ENCODE results near the gene CFAP251. TPM values are rescaled to one million over a fixed set of nuclear protein-coding genes. Genes with fewer than 3 reads are reported as not detected.
"Not testable (repeated sequence)": the region's sequence is repeated elsewhere in the genome, so short reads cannot be mapped to it uniquely, and the experiment has no call there.

CFAP251 gene
- polyA plus RNA-seq, 1 experiment: 1.3 TPM

DNA sequence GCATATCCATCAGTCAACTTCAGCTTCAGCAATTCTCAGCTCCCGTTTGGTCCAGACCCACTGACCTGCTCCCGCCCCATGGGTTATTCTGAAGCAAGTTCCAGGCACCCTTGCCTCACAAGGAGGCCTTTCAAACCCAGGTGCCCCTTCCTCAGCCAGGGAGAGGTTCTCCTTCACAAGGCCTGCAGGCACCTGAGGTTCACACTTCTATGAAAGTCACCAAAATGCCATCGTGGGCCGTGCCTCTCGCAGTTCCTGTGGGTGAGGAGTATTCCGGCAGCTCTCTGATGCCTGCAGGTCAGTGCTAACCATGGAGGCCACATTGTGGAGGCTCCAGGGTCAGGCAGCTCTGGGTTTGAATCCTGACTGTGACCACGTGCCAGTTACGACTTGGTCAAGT lies 63.1 kb downstream of the CFAP251 start:
- no peak for DNase-seq (ENCODE audit: low read depth)
- TF ChIP-seq, protein P1, sequence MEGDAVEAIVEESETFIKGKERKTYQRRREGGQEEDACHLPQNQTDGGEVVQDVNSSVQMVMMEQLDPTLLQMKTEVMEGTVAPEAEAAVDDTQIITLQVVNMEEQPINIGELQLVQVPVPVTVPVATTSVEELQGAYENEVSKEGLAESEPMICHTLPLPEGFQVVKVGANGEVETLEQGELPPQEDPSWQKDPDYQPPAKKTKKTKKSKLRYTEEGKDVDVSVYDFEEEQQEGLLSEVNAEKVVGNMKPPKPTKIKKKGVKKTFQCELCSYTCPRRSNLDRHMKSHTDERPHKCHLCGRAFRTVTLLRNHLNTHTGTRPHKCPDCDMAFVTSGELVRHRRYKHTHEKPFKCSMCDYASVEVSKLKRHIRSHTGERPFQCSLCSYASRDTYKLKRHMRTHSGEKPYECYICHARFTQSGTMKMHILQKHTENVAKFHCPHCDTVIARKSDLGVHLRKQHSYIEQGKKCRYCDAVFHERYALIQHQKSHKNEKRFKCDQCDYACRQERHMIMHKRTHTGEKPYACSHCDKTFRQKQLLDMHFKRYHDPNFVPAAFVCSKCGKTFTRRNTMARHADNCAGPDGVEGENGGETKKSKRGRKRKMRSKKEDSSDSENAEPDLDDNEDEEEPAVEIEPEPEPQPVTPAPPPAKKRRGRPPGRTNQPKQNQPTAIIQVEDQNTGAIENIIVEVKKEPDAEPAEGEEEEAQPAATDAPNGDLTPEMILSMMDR (IDR thresholded peaks at IDR 0.05; ENCODE audit: insufficient read depth, low read depth, low read length): no peak
- CTCF ChIA-PET: no interaction called here
- H3K27me3 ChIP-seq (ENCODE audit: control insufficient read depth, insufficient read depth, low read length): no peaks in the 10 kb centered on the region; the same call in 1 of the 2 replicates
- no peaks in the 10 kb centered on the region for H3K36me3 ChIP-seq (ENCODE audit: control insufficient read depth, insufficient read depth, low read length)
- no peak overlapping the region for H3K4me3 ChIP-seq (ENCODE audit: low read depth, low read length)
- POLR2A ChIA-PET: no interaction called here

DNA sequence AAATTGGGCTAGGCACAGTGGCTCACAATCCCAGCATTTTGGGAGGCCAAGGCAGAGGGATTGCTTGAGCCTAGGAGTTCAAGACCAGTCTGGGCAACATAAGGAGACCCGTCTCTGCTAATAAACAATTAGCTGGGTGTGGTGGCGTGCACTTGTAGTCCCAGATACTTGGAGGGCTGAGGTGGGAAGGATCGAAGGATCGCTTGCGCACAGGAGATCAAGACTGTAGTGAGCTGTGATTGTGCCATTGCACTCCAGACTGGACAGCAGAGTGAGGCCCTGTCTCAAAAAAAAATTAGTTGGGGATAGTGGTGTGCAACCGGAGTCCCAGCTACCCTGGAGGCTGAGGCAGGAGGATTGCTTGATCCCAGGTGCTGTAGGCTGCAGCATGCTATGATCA lies 64.6 kb downstream of the CFAP251 start:
- POLR2A ChIA-PET: no interaction called here
- H3K4me3 ChIP-seq (ENCODE audit: low read depth, low read length): no peak overlapping the region
- TF ChIP-seq, protein P1 (IDR thresholded peaks at IDR 0.05; ENCODE audit: insufficient read depth, low read depth, low read length): no peak

DNA sequence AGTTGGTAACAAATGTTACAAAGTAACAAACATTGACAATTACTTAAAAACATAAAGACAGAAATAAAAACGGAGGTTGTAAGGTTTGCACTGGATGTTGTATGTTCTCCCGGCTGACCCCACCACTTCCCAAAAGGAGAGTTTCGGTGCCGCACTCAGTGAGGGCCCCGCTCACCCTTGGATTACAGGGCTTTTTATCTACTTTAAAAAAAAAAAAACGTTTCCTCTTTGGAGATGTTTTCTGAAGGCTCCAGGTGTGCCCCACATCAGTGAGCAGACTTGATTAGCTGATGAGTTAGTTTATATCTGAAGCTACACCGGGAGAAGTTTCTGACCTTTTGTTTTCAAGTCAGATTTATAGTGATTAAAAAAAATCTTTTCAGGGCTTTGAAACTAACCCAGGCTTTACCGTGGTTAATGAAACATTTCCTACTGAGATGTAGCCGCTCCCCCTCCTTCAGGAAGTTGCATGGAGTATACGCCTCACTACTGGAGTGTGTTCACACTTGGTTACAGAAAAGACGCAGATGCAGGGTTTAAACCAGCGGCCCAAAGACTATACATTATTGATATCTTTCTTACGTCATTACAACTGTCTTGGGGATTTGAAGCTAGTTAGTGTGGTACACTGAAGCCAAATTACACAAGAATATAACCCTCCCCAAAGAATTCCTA lies 65.3 kb downstream of the CFAP251 start:
- Histone ChIP-seq H3K27me3 (ENCODE audit: control insufficient read depth, insufficient read depth, low read length) (no peaks in the 10 kb centered on the region; the same call in 1 of the 2 replicates), H3K36me3 (ENCODE audit: control insufficient read depth, insufficient read depth, low read length) (no peaks in the 10 kb centered on the region), H3K4me3 (ENCODE audit: low read depth, low read length) (no peak overlapping the region)
- TF ChIP-seq, protein P1 (IDR thresholded peaks at IDR 0.05; ENCODE audit: insufficient read depth, low read depth, low read length): no peak
- ChIA-PET CTCF (interaction anchor here (1.6 kb wide), 1 partner anchor 16 kb away, joined by 7 read pairs; no protein-coding TSS in a partner anchor), POLR2A (no interaction called here)
- no peak for DNase-seq (ENCODE audit: low read depth)

More for the DNA sequence above, 64.6 kb downstream of the CFAP251 start:
- CTCF ChIA-PET: no interaction called here
- no peaks in the 10 kb centered on the region for H3K36me3 ChIP-seq (ENCODE audit: control insufficient read depth, insufficient read depth, low read length)
- no peaks in the 10 kb centered on the region; the same call in 1 of the 2 replicates for H3K27me3 ChIP-seq (ENCODE audit: control insufficient read depth, insufficient read depth, low read length)
- DNase-seq (ENCODE audit: low read depth): no peak

DNA sequence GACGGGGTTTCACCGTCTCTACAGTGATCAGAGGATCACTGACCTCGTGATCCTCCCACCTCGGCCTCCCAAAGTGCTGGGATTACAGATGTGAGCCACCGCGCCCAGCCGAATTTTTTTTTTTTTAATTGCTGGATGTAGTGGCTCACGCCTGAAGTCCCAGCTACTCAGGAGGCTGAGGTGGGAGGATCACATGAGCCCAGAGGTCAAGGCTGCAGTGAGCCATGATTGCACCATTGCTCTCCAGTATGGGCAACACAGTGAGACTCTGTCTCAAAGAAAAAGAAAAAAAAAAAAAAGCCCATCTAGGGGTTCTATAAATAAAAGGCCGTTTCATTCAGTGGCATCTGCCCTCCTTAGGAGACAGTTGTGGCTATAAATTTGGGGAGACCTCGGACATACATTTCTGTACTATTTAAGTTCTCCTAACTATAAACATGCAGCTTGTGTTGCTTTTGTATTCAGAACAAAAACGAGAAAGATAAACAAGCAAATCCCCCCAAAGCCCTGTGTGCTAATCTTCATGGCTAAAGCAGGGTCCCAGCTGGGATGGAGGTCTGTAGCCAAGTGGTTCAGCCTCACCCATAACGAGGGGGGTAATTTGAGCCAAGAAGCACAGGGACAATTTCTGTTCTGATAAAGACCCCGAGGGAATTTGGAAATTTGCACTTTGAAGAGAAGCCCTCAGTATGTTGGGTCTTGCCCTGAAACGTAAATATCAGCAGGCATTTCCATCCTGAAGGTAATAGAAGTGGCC lies 68.3 kb downstream of the CFAP251 start:
- H3K36me3 ChIP-seq (ENCODE audit: control insufficient read depth, insufficient read depth, low read length): no peaks in the 10 kb centered on the region
- TF ChIP-seq, protein P1 (IDR thresholded peaks at IDR 0.05; ENCODE audit: insufficient read depth, low read depth, low read length): no peak
- ChIA-PET POLR2A (no interaction called here), CTCF (no interaction called here)
- no peak overlapping the region for H3K4me3 ChIP-seq (ENCODE audit: low read depth, low read length)
- H3K27me3 ChIP-seq (ENCODE audit: control insufficient read depth, insufficient read depth, low read length): no peaks in the 10 kb centered on the region; the same call in 1 of the 2 replicates
- no peak for DNase-seq (ENCODE audit: low read depth)

DNA sequence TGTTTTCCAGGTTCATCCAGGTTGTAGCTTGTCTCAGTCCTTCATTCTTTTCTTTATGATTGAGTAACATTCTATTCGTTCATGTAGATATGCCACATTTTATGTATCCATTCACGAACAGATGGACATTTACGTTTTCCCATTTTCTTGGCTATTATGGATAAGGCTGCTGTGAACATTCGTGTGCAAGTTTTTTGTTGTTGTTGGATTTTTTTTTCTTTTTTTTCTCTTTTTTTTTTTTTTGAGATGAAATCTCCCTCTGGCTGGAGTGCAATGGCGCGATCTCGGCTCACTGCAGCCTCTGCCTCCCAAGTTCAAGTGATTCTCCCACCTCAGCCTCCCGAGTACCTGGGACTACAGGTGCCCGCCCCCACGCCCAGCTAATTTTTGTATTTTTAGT lies 70.1 kb downstream of the CFAP251 start:
- POLR2A ChIA-PET; H3K36me3 ChIP-seq (ENCODE audit: control insufficient read depth, insufficient read depth, low read length); H3K4me3 ChIP-seq (ENCODE audit: low read depth, low read length); DNase-seq (ENCODE audit: low read depth); H3K27me3 ChIP-seq (ENCODE audit: control insufficient read depth, insufficient read depth, low read length): not testable (repeated sequence)
- CTCF ChIA-PET: interaction anchor here (0.6 kb wide), 1 partner anchor 11 kb away, joined by 3 read pairs; no protein-coding TSS in a partner anchor

All from BJ (cell line).